HG02970 (cell line): ENCODE results near the gene SPRYD7.

Experiments used
- ATAC-seq: cut with Tn5 transposase; IDR thresholded peaks from one replicate; pipeline ENCODE4 v1.9.1; 2021; ENCODE audit warnings: mild to moderate bottlenecking, moderate library complexity, moderate number of reproducible peaks; ENCODE audit not compliant: unreplicated experiment, low FRiP score

The SPRYD7 gene

GRCh38 chr13:49867834-49868233 lies 68.3 kb downstream of the SPRYD7 start:
- ATAC-seq, result no peak

DNA sequence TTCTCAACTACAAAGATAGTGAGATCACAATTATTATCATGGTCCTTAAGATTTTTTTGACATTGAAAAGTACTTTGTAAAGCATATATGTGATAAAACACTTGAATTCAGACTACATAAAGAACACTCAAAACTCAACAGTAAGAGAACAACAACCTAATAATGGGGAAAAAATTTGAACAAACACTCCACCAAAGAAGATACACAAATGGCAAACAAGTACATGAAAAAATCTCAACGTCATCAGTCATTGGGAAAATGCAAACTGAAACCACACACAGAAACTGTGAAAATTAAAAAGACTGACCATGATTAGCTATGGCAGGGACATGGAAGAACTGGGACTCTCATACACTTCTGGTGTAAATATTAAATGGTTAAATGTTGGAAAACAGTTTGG lies 70.9 kb downstream of the SPRYD7 start:
- no peak for ATAC-seq

DNA sequence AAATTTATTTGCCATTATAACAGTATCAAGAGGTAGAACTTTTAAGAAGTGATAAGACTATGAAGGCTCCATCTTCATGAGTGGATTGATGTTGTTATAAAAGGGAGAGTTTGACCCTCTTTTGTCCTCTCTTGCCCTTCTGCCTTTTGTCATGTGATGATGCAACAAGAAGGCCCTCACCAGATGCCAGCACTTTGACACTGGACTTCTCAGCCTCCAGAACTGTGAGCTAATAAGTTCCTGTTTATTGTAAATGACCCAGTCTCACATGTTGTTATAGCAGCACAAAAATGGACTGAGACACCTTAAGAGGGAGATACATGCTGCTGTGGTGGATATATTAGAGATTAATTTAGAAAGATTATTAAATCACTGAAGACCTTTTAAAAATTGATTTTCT lies 71.6 kb downstream of the SPRYD7 start:
- ATAC-seq, result no peak
